GM10847 (cell line): ENCODE results near the gene ARHGAP19.

Experiments
- POLR2A ChIP-seq: IDR thresholded peaks from 2 replicates; pipeline ENCODE4 v1.6.1; 2011; ENCODE audit not compliant: insufficient read length; ENCODE audit errors: extremely low read depth

Gene ARHGAP19

DNA sequence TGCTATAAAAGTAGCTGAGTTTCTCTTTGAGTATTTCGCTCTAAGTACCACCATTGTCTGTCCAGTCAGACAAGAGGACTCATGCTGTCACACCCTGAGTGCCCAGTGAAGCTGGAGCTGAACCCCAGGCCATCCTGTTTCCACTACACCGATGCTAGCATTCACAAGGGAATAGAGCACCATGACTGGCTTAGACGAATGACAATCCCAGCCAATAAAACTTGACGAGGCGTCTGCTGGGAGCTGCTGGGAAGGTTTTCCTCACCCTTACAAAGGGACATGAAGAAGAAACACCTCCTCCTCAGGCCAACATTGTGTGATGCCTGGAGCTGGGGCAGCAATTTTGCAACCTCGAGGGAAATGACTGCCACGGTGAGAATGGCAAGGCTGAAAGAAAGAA lies 89.2 kb downstream of the ARHGAP19 start:
- no peak for TF ChIP-seq POLR2A

DNA sequence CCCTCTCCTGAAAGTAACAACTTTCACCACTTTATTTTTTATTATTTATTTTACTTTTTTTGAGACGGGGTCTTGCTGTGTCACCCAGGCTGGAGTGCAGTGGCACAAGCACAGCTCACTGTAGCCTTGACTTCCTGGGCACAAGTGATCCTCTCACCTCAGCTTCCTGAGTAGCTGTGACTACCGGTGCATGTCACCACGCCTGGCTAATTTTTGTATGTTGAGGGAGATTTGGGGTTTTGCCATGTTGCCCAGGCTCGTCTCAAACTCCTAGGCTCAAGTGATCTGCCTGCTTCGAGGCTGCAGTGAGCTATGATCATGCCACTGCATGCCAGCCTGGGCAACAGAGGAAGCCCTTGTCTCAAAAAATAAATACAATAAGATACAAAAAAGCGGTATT lies 91.8 kb downstream of the ARHGAP19 start:
- TF ChIP-seq POLR2A = no peak

DNA sequence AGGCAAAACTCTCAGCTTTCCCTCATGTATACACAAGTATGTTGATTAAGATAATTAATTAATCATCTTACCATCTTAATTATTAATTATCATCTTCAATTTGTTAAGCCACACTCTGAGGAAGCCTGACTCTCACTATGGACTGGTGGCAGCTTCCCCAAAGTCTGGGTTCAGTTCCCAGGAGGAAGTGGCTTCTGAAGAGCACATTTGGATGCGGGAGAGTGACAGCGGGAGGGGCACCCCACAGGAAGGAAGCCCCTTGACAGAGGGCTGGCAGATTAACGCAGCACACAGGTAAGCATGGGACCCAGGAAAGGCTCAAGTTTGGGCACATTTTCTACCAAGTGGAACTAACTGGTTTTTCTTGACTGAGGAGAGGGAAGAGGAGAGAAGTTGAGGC lies 93.3 kb downstream of the ARHGAP19 start:
- TF ChIP-seq POLR2A = no peak

DNA sequence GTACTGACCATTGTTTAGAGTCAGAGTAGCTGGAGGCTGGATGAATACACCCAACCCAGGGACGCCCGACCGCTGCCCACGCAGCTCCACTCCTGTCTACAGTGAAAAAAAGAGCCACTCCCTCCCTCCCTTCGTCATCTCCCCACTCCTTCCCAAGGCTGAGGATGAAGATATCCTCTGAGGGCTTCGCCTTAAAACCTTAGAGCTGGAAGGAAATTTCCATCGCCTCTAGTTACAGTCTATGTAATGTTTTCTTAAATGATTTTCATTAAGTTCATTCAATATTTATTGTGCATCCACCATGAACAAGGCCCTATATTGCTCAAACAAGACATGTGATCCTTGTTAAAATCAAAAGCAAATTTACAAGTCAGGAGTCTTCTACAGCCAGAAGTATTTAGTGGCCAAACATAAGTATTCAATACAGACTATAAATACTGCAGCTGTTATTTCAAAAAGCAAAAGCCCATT lies 95.4 kb downstream of the ARHGAP19 start:
- no peak for TF ChIP-seq POLR2A

DNA sequence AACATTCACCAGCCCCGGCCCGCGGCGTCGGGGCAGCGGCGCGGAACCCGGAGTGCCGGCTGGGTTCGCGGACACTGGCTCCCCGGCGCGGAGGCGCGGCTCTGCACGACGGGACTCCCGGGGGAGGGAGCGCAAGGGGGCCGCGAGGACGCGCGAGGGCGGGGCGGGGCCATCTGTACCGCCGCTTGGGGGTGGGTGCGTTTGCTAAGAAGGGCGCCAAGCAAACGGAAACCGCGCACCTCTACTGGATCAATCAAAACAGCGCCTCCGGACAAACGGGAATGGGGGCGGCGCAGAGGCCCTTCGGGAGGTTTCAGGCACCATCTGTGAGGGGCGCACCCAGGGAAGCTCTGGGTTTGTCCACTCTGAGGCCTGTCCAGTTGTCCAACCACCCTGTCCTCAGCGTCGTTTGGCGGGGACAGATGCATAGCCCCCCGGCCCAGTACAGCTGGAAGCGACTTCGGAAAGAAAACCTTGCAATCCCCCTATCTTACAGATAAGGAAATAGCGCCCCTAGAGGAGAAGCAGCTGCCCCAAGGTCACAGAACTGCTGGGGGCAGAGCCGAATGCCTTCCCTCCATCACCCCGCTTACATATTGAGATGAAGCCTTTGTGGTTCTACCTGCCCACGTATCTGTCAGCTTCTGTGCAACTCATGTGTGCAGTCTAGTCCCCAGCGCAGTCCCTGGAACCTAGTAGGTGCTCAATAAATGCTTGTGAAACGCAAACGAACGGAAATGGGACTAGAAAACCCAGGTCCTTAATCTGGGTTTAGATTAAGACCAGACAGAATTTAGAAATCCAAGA lies 96.0 kb downstream of the ARHGAP19 start:
- no peak for TF ChIP-seq POLR2A

DNA sequence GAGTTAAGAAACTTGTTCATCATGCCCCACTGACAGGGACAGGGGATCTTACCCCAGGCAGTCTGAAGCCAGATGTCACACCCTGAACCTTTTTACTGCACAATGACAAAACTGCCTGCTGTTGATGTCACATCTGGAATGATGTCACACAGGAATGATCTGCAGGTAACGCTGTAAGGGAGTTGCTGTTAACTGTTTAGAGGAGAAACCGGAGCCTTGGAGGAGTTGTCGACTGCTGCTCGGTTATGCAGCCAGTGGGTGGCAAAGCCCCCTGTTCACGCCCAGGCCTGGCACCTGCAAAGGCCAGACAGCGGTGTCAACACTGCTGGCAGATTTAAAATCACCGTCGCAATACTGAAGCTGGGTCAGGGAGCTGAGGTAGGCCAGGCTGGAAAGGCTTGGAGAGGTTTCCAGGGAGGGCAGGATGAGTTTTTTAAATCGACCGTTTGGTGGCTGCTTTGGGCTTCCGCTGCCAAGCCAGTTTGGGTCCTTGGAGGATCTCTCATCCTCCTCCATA lies 96.7 kb downstream of the ARHGAP19 start:
- TF ChIP-seq POLR2A = no peak

DNA sequence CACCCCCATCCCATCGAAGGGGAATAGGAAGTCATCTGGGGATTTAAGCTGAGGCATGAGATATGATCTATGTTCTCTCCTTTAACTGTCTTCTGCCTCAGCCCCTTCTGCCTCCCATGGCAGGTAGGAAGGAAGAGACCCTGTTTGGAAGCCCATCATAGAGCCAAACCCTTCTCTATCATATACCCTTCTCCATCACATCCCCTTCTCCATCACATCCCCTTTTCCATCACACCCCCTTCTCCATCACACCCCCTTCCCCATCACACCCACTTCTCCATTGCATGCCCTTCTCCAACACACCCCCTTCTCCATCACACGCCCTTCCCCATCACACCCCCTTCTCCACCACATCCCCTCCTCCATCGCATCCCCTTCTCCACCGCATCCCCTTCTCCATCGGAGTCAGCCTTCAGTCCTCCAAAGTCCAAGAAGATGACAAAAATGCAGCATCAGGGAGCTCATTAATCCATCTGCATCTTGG lies 99.4 kb downstream of the ARHGAP19 start:
- no peak for TF ChIP-seq POLR2A

DNA sequence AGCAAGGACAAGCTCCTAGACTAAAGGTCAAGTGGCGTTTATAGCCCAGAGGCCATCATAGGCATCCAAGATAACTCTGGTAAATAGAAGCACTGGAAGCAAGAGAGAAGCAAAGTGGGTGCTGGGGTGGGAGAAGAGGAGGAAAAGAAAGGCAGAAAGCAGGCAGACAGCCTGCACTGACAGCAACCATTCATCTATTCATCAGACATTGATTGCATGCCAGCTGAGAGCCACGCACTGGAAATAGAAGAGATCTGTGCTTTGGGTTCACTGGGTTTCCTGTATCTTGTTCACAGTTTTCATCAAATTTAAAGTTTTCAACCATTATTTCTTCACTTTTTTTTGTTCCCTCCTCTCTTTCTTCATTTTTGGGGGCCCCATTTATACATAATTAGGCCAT lies 102.0 kb downstream of the ARHGAP19 start:
- no peak for TF ChIP-seq POLR2A

DNA sequence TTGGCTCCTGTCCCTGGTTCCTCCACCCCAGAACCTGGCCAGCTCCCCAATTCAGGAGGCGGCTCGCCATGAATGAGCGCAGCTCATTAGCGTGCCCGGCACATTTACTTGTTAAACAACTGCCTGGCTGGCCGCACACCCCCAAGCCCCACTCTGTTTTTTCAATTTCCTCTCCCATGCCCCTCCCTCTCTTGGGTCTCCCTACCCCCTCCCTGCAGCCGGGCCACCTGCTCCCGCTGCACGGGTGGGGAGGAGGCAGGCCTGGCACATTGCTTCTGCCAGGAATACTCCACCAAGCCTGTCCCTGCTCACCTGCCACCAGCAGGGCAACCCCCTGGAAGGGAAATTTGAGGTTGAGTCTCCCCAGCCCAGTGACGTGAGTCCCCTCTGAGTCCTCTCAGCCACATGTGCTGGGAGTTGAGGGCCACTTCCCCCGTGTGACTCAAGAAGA lies 104.2 kb downstream of the ARHGAP19 start:
- no peak for TF ChIP-seq POLR2A

DNA sequence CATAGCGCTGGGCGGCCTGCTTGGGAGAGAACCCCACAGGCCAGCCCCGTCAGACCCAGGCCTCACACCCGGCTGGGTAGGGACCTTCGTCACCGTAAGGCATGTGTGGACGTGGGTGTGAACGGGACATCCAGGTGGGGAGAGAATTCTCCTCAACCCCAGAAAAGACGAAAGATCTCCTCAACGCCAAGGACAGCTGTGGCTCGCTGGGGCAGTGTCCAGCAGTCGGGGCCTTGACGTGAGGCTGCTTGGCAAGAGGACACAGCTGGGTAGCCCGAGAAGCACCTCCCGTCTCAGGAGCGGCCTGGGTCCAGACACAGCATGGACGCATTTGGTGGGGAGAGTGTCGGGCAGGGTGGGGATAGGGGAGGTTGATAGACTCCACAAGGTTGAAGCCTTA lies 105.5 kb downstream of the ARHGAP19 start:
- TF ChIP-seq POLR2A = no peak

DNA sequence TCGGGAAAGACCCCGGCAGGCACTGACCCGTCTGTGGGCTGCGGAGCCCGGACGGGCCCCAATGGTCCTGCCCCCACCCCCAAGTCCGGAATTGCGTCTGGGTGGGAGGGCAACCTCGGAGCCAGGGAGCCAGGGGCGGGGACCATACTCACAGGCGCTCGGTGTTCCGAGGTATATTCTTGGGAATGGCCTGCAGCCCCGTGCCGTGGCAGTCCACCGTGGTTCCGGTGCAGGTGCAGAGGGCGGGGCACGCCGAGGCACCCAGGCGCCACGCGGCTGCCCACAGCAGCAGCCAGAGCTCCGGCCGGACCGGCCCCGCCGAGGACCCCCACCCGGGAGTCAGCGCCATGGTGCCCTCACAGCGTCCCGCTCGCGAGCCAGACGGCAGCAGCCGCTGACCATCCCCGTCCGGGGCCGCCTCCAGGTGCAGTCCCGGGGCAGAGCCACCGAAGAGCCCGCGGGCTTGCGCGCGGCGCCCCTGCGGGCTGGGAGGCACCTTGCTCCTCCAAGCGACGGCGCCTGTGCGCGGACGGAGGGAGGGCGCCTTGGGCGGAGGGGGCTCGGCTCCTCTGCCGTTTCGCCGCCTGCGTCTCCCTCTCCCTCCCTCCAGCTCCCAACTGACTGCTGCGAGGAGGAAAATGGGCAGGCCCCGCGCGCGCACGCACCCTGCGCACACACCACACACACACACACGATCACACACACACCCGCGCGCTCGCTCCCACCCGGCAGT lies 106.9 kb downstream of the ARHGAP19 start, which contains the start of gene SLIT1:
Gene SLIT1, minus strand, starts transcription at position 634 of the 733 bp plus-strand sequence. Its CDS starts 285 bp downstream, at position 349.
- TF ChIP-seq POLR2A = no peak

DNA sequence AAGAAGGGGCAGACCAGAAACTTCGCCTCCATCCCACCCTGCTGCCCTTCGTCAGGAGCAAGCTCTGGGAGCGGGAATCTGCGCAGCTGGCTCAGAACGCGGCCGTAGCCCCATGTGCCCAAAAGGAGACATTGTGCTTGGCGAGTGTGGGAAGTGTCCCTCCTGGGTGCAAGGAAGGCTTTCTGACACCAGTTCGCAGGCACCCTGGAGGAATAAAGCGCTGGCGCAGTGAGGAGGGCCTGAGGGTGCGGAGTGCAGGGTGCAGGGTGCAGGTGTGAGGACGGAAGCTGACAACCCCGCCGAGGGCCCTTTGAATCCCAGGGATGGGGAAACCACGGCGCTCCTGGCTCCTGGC lies 107.5 kb downstream of the ARHGAP19 start:
- no peak for TF ChIP-seq POLR2A

DNA sequence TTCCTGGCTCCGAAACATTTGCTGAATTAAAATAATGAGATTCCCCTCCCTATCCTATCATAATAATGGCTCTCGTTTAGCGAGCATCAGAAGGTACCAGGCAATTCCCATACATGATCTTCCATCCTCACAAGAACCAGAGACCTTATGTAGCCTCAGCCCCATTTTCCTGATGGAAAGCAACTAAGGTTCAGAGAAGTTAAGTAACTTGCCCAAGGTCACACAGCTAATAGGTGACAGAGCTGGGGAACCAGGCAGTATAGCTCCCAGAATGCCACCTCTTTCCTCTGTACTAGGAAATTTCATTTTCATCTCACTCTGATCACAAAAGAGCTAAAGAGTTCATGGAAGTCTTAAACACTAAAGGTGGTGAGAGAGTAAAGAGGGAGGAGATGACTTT lies 109.1 kb downstream of the ARHGAP19 start:
- no peak for TF ChIP-seq POLR2A

DNA sequence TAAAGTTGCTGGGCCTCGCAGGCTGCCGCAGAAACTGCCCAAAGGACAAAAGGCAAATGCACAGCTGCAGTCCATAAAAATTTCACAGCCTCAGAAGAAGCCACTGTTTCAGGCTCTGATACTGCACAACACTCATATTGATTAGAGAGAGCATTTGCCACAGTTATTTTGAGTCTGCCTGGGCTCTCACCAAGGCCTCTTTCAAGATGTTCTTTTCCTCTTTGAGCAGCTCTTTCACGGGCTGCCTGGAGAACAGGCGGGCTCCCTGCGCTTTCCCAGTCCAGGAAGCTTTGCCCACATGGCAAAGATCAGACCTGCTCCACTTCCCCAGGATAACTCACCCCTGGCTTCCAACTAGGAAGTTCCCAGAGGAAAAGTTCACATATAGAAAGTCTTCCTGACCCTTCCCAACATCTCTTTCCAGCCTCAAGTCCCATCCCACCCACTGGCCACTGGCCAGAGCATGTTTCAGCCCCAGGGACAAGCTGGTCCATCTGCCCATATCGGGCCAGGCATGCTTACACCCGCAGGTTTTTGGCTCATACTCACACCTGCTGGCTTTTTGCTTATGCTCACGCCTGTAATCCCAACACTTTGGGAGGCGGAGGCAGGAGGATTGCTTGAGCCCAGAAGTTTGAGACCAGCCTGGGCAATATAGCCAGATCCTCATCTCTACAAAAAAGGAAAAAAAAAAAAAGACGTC lies 110.0 kb downstream of the ARHGAP19 start:
- TF ChIP-seq POLR2A = no peak

DNA sequence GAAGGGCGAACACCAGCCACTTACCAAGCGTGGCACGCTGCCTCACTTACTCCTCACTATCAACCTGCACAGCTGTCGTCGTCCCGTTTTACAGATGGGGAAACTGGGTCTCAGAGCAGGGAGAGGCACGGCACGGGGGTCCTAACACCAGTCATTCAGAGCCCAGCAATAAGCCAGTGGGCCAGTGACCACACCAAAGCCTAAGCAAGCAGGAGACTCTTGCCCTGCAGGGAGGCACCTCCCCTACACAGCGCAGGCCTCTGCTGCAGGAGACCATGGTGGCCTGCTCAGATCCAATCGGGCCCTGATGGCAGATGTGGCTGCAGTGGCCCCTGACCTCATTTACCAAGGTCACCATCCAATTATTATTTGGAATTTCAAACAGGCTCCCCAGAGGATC lies 111.5 kb downstream of the ARHGAP19 start:
- TF ChIP-seq POLR2A = no peak
